ENCODE results near the gene SERPINC1.

- no peak for TF ChIP-seq CTCF (IDR thresholded peaks at IDR 0.05; ENCODE audit: insufficient read depth, low read depth, low read length)
- no peak for TF ChIP-seq EZH2 (IDR thresholded peaks at IDR 0.05; ENCODE audit: insufficient read depth, low read length)
These were observed 16.7 kb downstream of the SERPINC1 start for GRCh38 chr1:173900427-173900826.
